Measurements from ENCODE around the gene NRP2.

NRP2 gene, protein sequence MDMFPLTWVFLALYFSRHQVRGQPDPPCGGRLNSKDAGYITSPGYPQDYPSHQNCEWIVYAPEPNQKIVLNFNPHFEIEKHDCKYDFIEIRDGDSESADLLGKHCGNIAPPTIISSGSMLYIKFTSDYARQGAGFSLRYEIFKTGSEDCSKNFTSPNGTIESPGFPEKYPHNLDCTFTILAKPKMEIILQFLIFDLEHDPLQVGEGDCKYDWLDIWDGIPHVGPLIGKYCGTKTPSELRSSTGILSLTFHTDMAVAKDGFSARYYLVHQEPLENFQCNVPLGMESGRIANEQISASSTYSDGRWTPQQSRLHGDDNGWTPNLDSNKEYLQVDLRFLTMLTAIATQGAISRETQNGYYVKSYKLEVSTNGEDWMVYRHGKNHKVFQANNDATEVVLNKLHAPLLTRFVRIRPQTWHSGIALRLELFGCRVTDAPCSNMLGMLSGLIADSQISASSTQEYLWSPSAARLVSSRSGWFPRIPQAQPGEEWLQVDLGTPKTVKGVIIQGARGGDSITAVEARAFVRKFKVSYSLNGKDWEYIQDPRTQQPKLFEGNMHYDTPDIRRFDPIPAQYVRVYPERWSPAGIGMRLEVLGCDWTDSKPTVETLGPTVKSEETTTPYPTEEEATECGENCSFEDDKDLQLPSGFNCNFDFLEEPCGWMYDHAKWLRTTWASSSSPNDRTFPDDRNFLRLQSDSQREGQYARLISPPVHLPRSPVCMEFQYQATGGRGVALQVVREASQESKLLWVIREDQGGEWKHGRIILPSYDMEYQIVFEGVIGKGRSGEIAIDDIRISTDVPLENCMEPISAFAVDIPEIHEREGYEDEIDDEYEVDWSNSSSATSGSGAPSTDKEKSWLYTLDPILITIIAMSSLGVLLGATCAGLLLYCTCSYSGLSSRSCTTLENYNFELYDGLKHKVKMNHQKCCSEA

DNA sequence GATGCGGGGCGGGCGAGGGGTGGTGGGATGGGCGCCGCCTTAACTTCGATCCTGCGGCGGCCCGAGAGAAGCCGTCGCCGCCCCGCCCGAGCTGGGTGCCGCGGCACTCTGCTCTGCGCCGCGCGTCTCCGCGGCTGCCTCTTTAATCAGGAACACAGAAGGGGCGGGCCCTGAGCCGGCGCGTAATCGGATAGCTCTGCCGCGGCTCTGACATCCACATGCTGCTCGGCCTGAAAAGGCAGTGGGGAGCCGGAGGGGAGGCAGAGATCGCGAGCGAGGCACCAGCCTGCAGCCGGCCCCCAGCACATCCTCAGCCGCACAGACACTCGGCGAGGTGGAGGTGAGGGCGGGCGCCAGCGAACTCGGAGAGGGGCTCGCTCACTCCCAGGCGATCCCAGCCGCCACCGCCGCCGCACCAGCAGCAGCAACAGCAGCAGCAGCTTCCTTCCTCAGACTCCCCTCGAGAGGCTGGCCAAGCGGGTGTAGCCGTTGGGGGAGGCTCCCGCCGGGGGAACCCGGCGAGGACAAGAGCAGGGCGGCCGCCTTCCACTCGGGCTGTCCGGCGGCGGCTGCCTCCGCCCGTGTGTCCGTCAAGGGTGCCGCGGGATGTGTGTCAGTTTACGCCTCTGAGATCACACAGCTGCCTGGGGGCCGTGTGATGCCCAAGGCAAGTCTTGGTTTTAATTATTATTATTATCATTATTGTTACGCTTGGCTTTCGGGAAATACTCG, at the start of gene NRP2:
TSS of gene NRP2 (plus strand) at position 263 of the 732 bp plus-strand sequence. CDS start 790 bp downstream, outside the sequence.
- TF ChIP-seq, protein P1, sequence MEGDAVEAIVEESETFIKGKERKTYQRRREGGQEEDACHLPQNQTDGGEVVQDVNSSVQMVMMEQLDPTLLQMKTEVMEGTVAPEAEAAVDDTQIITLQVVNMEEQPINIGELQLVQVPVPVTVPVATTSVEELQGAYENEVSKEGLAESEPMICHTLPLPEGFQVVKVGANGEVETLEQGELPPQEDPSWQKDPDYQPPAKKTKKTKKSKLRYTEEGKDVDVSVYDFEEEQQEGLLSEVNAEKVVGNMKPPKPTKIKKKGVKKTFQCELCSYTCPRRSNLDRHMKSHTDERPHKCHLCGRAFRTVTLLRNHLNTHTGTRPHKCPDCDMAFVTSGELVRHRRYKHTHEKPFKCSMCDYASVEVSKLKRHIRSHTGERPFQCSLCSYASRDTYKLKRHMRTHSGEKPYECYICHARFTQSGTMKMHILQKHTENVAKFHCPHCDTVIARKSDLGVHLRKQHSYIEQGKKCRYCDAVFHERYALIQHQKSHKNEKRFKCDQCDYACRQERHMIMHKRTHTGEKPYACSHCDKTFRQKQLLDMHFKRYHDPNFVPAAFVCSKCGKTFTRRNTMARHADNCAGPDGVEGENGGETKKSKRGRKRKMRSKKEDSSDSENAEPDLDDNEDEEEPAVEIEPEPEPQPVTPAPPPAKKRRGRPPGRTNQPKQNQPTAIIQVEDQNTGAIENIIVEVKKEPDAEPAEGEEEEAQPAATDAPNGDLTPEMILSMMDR (IDR thresholded peaks at IDR 0.05; ENCODE audit: low read depth, low read length, missing control alignments), result no peak
- H3K4me3 ChIP-seq (ENCODE audit: low read depth, low read length), result peak within 1 kb of the TSS; percentile 83
- DNase-seq (ENCODE audit: low read depth), result no peak
- in situ Hi-C loops (cut with HindIII; ENCODE audit: low sequenced_read_pairs), result no loop called here

- TF ChIP-seq, protein P1 (IDR thresholded peaks at IDR 0.05; ENCODE audit: low read depth, low read length, missing control alignments), result no peak
- in situ Hi-C loops (cut with HindIII; ENCODE audit: low sequenced_read_pairs), result no loop called here
- no peak overlapping the region for H3K4me3 ChIP-seq (ENCODE audit: low read depth, low read length)
- DNase-seq (ENCODE audit: low read depth), result no peak
Measured at GRCh38 chr2:205633994-205634393, 48.3 kb upstream of the NRP2 start.

- in situ Hi-C loops (cut with HindIII; ENCODE audit: low sequenced_read_pairs), result no loop called here
- no peak for DNase-seq (ENCODE audit: low read depth)
- no peak overlapping the region for H3K4me3 ChIP-seq (ENCODE audit: low read depth, low read length)
- TF ChIP-seq, protein P1 (IDR thresholded peaks at IDR 0.05; ENCODE audit: low read depth, low read length, missing control alignments), result no peak
Measured at GRCh38 chr2:205636549-205637319, 45.6 kb upstream of the NRP2 start.

GRCh38 chr2:205637320-205637602, 45.0 kb upstream of the NRP2 start:
- no peak for DNase-seq (ENCODE audit: low read depth)
- TF ChIP-seq, protein P1 (IDR thresholded peaks at IDR 0.05; ENCODE audit: low read depth, low read length, missing control alignments), result no peak
- no peak overlapping the region for H3K4me3 ChIP-seq (ENCODE audit: low read depth, low read length)
- in situ Hi-C loops (cut with HindIII; ENCODE audit: low sequenced_read_pairs), result no loop called here

DNA sequence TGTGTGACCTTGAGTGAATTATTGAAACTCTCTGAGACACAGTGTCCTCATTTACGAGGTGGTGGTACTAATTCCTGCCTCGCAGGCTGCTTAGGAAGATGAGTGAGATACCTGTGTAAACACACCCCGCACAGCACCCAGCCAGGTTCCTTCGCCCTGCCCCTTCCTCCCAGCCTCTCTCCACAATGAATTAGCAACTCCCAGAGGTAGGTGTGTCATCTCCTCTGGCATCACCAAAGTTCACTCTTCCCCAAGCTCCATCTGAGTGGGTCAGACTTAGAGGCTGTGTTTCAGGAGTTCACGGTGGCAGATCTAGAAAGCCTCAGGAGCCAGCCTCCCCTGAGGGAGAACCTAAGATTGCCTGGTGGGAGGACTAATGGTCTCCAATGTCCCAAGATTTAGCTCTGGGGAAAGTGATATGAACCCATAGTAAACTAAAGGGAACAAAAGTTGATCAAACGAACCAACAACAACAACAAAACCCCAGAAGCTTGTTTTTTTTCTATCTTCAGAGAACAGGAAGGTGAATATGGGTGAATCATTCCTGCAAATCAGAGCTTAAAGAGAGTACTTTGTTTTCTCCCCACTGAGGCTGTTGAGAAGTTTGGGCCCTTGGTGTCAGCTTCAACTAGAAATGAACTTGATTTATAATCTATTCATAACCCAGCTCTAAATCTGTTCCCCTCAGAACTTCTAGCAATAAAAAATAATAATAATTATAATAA, 44.4 kb upstream of the NRP2 start:
- no peak overlapping the region for H3K4me3 ChIP-seq (ENCODE audit: low read depth, low read length)
- no peak for DNase-seq (ENCODE audit: low read depth)
- in situ Hi-C loops (cut with HindIII; ENCODE audit: low sequenced_read_pairs), result no loop called here
- TF ChIP-seq, protein P1 (IDR thresholded peaks at IDR 0.05; ENCODE audit: low read depth, low read length, missing control alignments), result no peak
